MM.1S (cell line): ENCODE results near the gene ACOXL.

Experiments
- DNase-seq: peaks from one replicate; pipeline ENCODE4 v3.0.0-alpha.2; 2015
- H2AFZ ChIP-seq: fragments of 300-600 bp; sonication (generic); 2 replicates; pipeline ENCODE4 v1.6.0; 2016; ENCODE audit warnings: antibody characterized with exemption, low read length
- H3F3A ChIP-seq: fragments of 300-600 bp; sonication (generic); 2 replicates; pipeline ENCODE4 v1.6.1; 2016; ENCODE audit warnings: mild to moderate bottlenecking, antibody characterized with exemption, low read length, moderate library complexity, mixed read lengths; ENCODE audit not compliant: insufficient read depth
- H3K27ac ChIP-seq: fragments of 300-600 bp; sonication (generic); 2 replicates; pipeline ENCODE4 v1.5.1; 2016; ENCODE audit warnings: mild to moderate bottlenecking, low read length
- H3K27me3 ChIP-seq: fragments of 300-600 bp; sonication (generic); replicated peaks from 2 replicates; pipeline ENCODE4 v1.6.0; 2016; ENCODE audit warnings: low read length; ENCODE audit not compliant: insufficient read depth
- H3K36me3 ChIP-seq: fragments of 300-600 bp; sonication (generic); replicated peaks from 2 replicates; pipeline ENCODE4 v1.6.1; 2016; ENCODE audit warnings: mild to moderate bottlenecking, low read length, mixed read lengths; ENCODE audit not compliant: insufficient read depth
- H3K4me1 ChIP-seq: fragments of 300-600 bp; sonication (generic); 2 replicates; pipeline ENCODE4 v1.6.1; 2016; ENCODE audit warnings: low read length, mixed read lengths
- H3K4me2 ChIP-seq: fragments of 300-600 bp; sonication (generic); 2 replicates; pipeline ENCODE4 v1.6.0; 2016; ENCODE audit warnings: low read depth, low read length
- H3K4me3 ChIP-seq: fragments of 300-600 bp; sonication (generic); 2 replicates; pipeline ENCODE4 v1.5.1; 2016; ENCODE audit warnings: low read length, mixed read lengths
- H3K79me2 ChIP-seq: fragments of 300-600 bp; sonication (generic); 2 replicates; pipeline ENCODE4 v1.6.1; 2016; ENCODE audit warnings: mixed run types, low read length, mixed read lengths
- H3K9ac ChIP-seq: fragments of 300-600 bp; sonication (generic); 2 replicates; pipeline ENCODE4 v1.6.1; 2016; ENCODE audit warnings: low read length, mixed read lengths
- H3K9me2 ChIP-seq: fragments of 300-600 bp; sonication (generic); replicated peaks from 2 replicates; pipeline ENCODE4 v1.6.1; 2016; ENCODE audit warnings: mild to moderate bottlenecking, low read length, mixed read lengths; ENCODE audit not compliant: insufficient read depth
- H3K9me3 ChIP-seq: fragments of 300-600 bp; sonication (generic); replicated peaks from 2 replicates; pipeline ENCODE4 v1.6.1; 2016; ENCODE audit warnings: mild to moderate bottlenecking, low read length, mixed read lengths; ENCODE audit not compliant: insufficient read depth
- H4K20me1 ChIP-seq: fragments of 300-600 bp; sonication (generic); 2 replicates; pipeline ENCODE4 v1.6.1; 2016; ENCODE audit warnings: mild to moderate bottlenecking, low read length, moderate library complexity, mixed read lengths; ENCODE audit not compliant: insufficient read depth
- EZH2 ChIP-seq: fragments of 300-600 bp; sonication (generic); optimal IDR thresholded peaks from 2 replicates; pipeline ENCODE3; 2017; ENCODE audit warnings: low read depth, mild to moderate bottlenecking, antibody characterized with exemption, low read length, mixed read lengths
- EZH2phosphoT487 ChIP-seq: fragments of 300-600 bp; sonication (generic); IDR thresholded peaks from 2 replicates; pipeline ENCODE4 v1.6.1; 2018; ENCODE audit warnings: antibody characterized with exemption, low read length
- TF ChIP-seq, protein P1 (sequence below): fragments of 300-600 bp; sonication (generic); IDR thresholded peaks from 2 replicates; pipeline ENCODE4 v1.5.1; 2016; ENCODE audit warnings: antibody characterized with exemption, low read length, mixed read lengths

The ACOXL gene

DNA sequence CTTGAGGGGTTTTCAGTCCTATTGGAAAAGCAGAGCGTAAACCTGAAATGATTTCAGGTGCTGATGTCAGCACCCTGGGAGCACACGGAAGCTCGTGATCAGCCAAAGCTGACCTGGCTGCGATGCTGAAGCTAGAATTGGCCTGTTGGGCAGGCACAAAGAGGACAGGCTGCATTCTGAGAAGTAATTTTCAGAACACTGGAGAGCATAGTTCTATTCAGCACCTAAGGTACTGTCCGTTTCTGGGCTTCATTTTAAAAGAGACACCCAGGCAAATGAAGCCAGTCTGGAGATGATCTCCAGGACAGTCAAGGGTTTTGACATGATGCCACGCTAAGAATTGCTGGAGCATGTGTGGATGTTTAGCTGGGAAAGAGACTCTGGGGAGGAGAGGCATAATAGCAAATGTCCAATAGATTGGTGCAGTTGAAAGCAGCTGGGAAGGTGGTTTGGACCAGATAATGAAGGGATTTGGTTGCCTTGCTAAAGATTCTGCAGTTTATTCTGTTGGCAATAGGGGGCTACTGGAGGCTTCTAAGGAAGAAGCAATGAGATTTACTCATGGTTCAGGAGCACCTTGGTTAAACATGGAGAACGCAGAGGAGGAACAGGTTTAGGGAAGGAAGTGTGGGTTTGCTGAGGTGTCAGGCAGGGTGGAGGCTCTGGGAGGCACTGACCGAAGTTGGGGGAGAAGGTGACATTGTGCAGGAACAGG is 86.6 kb downstream of the ACOXL start:
- no peak for DNase-seq
- no peak overlapping the region for H3K4me2 ChIP-seq
- no peak for TF ChIP-seq EZH2phosphoT487
- no peak for TF ChIP-seq EZH2
- TF ChIP-seq, protein P1, sequence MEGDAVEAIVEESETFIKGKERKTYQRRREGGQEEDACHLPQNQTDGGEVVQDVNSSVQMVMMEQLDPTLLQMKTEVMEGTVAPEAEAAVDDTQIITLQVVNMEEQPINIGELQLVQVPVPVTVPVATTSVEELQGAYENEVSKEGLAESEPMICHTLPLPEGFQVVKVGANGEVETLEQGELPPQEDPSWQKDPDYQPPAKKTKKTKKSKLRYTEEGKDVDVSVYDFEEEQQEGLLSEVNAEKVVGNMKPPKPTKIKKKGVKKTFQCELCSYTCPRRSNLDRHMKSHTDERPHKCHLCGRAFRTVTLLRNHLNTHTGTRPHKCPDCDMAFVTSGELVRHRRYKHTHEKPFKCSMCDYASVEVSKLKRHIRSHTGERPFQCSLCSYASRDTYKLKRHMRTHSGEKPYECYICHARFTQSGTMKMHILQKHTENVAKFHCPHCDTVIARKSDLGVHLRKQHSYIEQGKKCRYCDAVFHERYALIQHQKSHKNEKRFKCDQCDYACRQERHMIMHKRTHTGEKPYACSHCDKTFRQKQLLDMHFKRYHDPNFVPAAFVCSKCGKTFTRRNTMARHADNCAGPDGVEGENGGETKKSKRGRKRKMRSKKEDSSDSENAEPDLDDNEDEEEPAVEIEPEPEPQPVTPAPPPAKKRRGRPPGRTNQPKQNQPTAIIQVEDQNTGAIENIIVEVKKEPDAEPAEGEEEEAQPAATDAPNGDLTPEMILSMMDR: peak; percentile 34
- no peaks in the 10 kb centered on the region for H3K27me3 ChIP-seq
- peak overlapping the region; percentile 71; the same call in 1 of the 2 replicates for H3K27ac ChIP-seq
- no peak overlapping the region for H3K9ac ChIP-seq
- H3F3A ChIP-seq: peaks cover 34% of the 10 kb centered on the region
- no peak overlapping the region for H3K4me3 ChIP-seq
- no peak overlapping the region for H2AFZ ChIP-seq
- H3K79me2 ChIP-seq: no peaks in the 10 kb centered on the region
- no peaks in the 10 kb centered on the region for H4K20me1 ChIP-seq
- 0 out of 2 replicates have a peak, but pooled peaks cover 2% of the 10 kb centered on the region for H3K36me3 ChIP-seq
- no peaks in the 10 kb centered on the region for H3K9me3 ChIP-seq
- peaks cover 55% of the 10 kb centered on the region for H3K4me1 ChIP-seq
- H3K9me2 ChIP-seq: no peaks in the 10 kb centered on the region

DNA sequence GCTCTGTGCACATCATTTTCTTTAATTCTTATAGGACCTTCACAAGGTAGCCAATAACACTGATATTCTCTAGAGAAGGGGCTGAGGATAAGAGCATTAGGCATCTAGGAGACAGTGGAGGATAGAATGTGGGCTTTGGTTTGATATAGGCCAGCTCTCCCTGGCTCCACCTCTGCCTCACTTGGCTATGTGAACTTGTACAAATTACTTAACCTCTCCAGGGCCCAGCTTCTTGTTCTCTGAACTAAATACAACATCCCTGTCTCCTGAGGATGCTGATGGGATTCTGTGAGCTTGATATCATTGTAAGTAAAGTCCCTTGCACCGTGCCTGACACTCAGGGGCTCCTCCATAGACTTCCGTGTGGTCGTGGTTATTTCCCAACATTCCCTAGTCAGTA is 87.3 kb downstream of the ACOXL start:
- H3K4me2 ChIP-seq: peak overlapping the region; percentile 37

DNA sequence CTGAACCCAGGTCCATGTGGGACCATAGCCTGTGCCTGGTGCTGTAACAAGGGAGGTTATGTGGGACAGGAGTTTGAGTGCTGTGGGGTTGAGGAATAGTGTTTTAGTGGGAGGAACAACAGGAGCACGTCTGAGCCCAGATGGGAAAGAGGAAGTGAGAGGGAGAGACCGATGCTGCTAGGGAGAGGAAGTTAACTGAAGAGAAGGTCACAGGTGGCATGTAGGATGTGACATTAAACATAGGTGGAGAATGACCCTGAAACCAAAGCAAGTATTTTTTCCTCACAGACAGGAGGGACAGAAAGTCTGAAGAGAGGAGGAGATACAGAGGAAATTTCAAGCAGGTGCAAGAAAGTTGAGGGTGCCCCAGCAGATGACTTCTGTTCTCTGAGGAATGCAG is 87.8 kb downstream of the ACOXL start:
- Histone ChIP-seq H3K9ac (peak overlapping the region; percentile 1; the same call in 1 of the 2 replicates), H4K20me1 (no peaks in the 10 kb centered on the region), H3K9me3 (no peaks in the 10 kb centered on the region), H3K9me2 (no peaks in the 10 kb centered on the region), H3K4me2 (peak overlapping the region; percentile 37), H3K27ac (peak overlapping the region; percentile 71), H3K4me1 (peaks cover 54% of the 10 kb centered on the region), H3K36me3 (0 out of 2 replicates have a peak, but pooled peaks cover 2% of the 10 kb centered on the region), H3K79me2 (no peaks in the 10 kb centered on the region), H3K27me3 (no peaks in the 10 kb centered on the region), H2AFZ (no peak overlapping the region), H3K4me3 (no peak overlapping the region), H3F3A (peaks cover 34% of the 10 kb centered on the region)
- DNase-seq: peak; percentile 31
- TF ChIP-seq EZH2phosphoT487 (no peak), EZH2 (no peak)
- TF ChIP-seq, protein P1: no peak

More for the DNA sequence above, 87.3 kb downstream of the ACOXL start:
- Histone ChIP-seq H3K9me3 (no peaks in the 10 kb centered on the region), H3K4me1 (peaks cover 55% of the 10 kb centered on the region), H3K9ac (0 out of 2 replicates have a peak overlapping the region, but pooled peaks have one; percentile 1), H4K20me1 (no peaks in the 10 kb centered on the region), H3F3A (peaks cover 34% of the 10 kb centered on the region), H3K9me2 (no peaks in the 10 kb centered on the region), H3K27me3 (no peaks in the 10 kb centered on the region), H3K4me3 (no peak overlapping the region), H2AFZ (no peak overlapping the region), H3K79me2 (no peaks in the 10 kb centered on the region), H3K27ac (peak overlapping the region; percentile 71), H3K36me3 (0 out of 2 replicates have a peak, but pooled peaks cover 2% of the 10 kb centered on the region)
- TF ChIP-seq EZH2: no peak
- TF ChIP-seq EZH2phosphoT487: no peak
- TF ChIP-seq, protein P1: no peak
- DNase-seq: no peak
